Lower leg skin (tissue), 3 donors: Measurements from ENCODE around the gene MAGED1.

Source experiments
- POLR2A ChIP-seq, 2 donors: fragments of 450-650 bp; IDR thresholded peaks; one replicate each; pipeline ENCODE4 v1.6.1; 2016 to 2017; ENCODE audit warnings: antibody characterized with exemption in 2 of 2, mild to moderate bottlenecking in 1 of 2, moderate library complexity in 1 of 2
- TF ChIP-seq, protein P1 (sequence below), 3 donors: fragments of 450-650 bp; IDR thresholded peaks; one replicate each; pipeline ENCODE4 v1.5.1; 2016; ENCODE audit warnings: antibody characterized with exemption in 3 of 3, mild to moderate bottlenecking in 3 of 3, moderate library complexity in 2 of 3

DNA sequence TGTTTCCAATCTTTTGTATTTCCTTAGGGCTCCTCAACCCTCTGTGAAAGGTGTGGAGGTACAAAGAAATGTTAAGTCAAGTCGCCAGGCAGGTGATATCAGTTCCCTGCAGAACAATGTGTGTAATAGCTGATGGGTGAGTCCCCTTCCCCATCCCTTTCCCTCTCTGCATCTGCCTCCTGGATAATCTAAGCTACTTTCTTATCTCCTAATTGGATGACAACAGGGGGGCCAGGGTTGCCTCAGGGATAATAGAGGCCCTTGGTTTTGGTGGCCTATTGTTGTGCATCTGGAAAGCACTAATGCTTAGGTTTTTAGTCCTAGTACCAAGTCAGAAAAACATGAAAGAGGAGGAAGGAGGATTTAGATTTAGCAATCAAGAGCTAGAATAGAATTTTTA lies 29.1 kb downstream of the MAGED1 start:
- TF ChIP-seq, protein P1, sequence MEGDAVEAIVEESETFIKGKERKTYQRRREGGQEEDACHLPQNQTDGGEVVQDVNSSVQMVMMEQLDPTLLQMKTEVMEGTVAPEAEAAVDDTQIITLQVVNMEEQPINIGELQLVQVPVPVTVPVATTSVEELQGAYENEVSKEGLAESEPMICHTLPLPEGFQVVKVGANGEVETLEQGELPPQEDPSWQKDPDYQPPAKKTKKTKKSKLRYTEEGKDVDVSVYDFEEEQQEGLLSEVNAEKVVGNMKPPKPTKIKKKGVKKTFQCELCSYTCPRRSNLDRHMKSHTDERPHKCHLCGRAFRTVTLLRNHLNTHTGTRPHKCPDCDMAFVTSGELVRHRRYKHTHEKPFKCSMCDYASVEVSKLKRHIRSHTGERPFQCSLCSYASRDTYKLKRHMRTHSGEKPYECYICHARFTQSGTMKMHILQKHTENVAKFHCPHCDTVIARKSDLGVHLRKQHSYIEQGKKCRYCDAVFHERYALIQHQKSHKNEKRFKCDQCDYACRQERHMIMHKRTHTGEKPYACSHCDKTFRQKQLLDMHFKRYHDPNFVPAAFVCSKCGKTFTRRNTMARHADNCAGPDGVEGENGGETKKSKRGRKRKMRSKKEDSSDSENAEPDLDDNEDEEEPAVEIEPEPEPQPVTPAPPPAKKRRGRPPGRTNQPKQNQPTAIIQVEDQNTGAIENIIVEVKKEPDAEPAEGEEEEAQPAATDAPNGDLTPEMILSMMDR (IDR thresholded peaks at IDR 0.05), result no peak
- TF ChIP-seq POLR2A (IDR thresholded peaks at IDR 0.05), result no peak
